Measurements from ENCODE around the gene SMPD3. TPM values are rescaled to one million over a fixed set of nuclear protein-coding genes. Genes with fewer than 3 reads are reported as not detected.
A peak's percentile ranks its signal among the peaks of the same experiment; 100 is the strongest.
"Not testable (repeated sequence)": the region's sequence is repeated elsewhere in the genome, so short reads cannot be mapped to it uniquely, and the experiment has no call there.

The SMPD3 gene
- polyA plus RNA-seq (ENCODE audit: insufficient read length in 4 of 4), result 1 to 10 TPM; 1.1 to 2.4 (median 1.7) TPM

GRCh38 chr16:68448360-68448970 is at the start of gene SMPD3:
SMPD3 (minus strand) TSS chr16:68448508; CDS start chr16:68372181, 76,327 bp downstream.
- peak; percentile 94 to 98 (median 96) for DNase-seq (ENCODE audit: low read depth in 4 of 4, low spot score in 2 of 4)

- DNase-seq (ENCODE audit: low read depth in 4 of 4, low spot score in 2 of 4), result no peak
These were observed 48.4 kb upstream of the SMPD3 start for GRCh38 chr16:68496689-68497088.

GRCh38 chr16:68494261-68494660 is 46.0 kb upstream of the SMPD3 start:
- DNase-seq (ENCODE audit: low read depth in 4 of 4, low spot score in 2 of 4), result not testable (repeated sequence)

- no peak for DNase-seq (ENCODE audit: low read depth in 4 of 4, low spot score in 2 of 4)
These were observed 45.2 kb upstream of the SMPD3 start for GRCh38 chr16:68493412-68494070.

- no peak for DNase-seq (ENCODE audit: low read depth in 4 of 4, low spot score in 2 of 4)
These were observed 44.5 kb upstream of the SMPD3 start for GRCh38 chr16:68492543-68493411.

- DNase-seq (ENCODE audit: low read depth in 4 of 4, low spot score in 2 of 4), result no peak
These were observed 43.8 kb upstream of the SMPD3 start for GRCh38 chr16:68492151-68492542.

GRCh38 chr16:68491576-68491950 is 43.3 kb upstream of the SMPD3 start:
- no peak for DNase-seq (ENCODE audit: low read depth in 4 of 4, low spot score in 2 of 4)

- DNase-seq (ENCODE audit: low read depth in 4 of 4, low spot score in 2 of 4), result peak in 3 of 4 donors; percentile 38 to 59 (median 53)
These were observed 42.7 kb upstream of the SMPD3 start for GRCh38 chr16:68490829-68491575.

- DNase-seq (ENCODE audit: low read depth in 4 of 4, low spot score in 2 of 4), result no peak
These were observed 42.0 kb upstream of the SMPD3 start for GRCh38 chr16:68490358-68490757.

GRCh38 chr16:68488554-68488953 is 40.2 kb upstream of the SMPD3 start:
- DNase-seq (ENCODE audit: low read depth in 4 of 4, low spot score in 2 of 4), result no peak

GRCh38 chr16:68487669-68488068 is 39.4 kb upstream of the SMPD3 start:
- no peak for DNase-seq (ENCODE audit: low read depth in 4 of 4, low spot score in 2 of 4)

- no peak for DNase-seq (ENCODE audit: low read depth in 4 of 4, low spot score in 2 of 4)
These were observed 38.9 kb upstream of the SMPD3 start for GRCh38 chr16:68487203-68487514.

- DNase-seq (ENCODE audit: low read depth in 4 of 4, low spot score in 2 of 4), result no peak
These were observed 38.3 kb upstream of the SMPD3 start for GRCh38 chr16:68486502-68487202.

GRCh38 chr16:68481636-68482035 is 33.3 kb upstream of the SMPD3 start:
- no peak for DNase-seq (ENCODE audit: low read depth in 4 of 4, low spot score in 2 of 4)

GRCh38 chr16:68480084-68480995 is 32.0 kb upstream of the SMPD3 start:
- DNase-seq (ENCODE audit: low read depth in 4 of 4, low spot score in 2 of 4), result no peak

GRCh38 chr16:68479271-68479670 is 31.0 kb upstream of the SMPD3 start:
- no peak for DNase-seq (ENCODE audit: low read depth in 4 of 4, low spot score in 2 of 4)

GRCh38 chr16:68478526-68479250 is 30.4 kb upstream of the SMPD3 start:
- DNase-seq (ENCODE audit: low read depth in 4 of 4, low spot score in 2 of 4), result no peak

GRCh38 chr16:68475071-68475470 is 26.8 kb upstream of the SMPD3 start:
- DNase-seq (ENCODE audit: low read depth in 4 of 4, low spot score in 2 of 4), result no peak

Measured in left renal cortex interstitium (tissue), 4 donors.